Amniotic epithelial cell (primary cell): ENCODE measurements around the gene EXD3.

Experiments used
- DNase-seq: peaks from one replicate; pipeline ENCODE4 v3.0.0-alpha.2; 2010; ENCODE audit warnings: low read depth

The EXD3 gene

GRCh38 chr9:137317718-137318511 is 105.0 kb downstream of the EXD3 start:
- DNase-seq = no peak

- no peak for DNase-seq
Measured at GRCh38 chr9:137317021-137317717, 105.8 kb downstream of the EXD3 start.

GRCh38 chr9:137316012-137316981 is 106.7 kb downstream of the EXD3 start:
- DNase-seq = peak; percentile 46

- DNase-seq = no peak
Measured at GRCh38 chr9:137315581-137316011, 107.4 kb downstream of the EXD3 start.

GRCh38 chr9:137314561-137315560 is 108.1 kb downstream of the EXD3 start:
- no peak for DNase-seq

- no peak for DNase-seq
Measured at GRCh38 chr9:137313956-137314560, 108.9 kb downstream of the EXD3 start.

- DNase-seq = no peak
Measured at GRCh38 chr9:137313326-137313936, 109.5 kb downstream of the EXD3 start.

GRCh38 chr9:137312852-137313325 is 110.1 kb downstream of the EXD3 start:
- no peak for DNase-seq

GRCh38 chr9:137311986-137312851 is 110.7 kb downstream of the EXD3 start:
- no peak for DNase-seq

- peak; percentile 33 for DNase-seq
Measured at GRCh38 chr9:137311171-137311985, 111.6 kb downstream of the EXD3 start.

- no peak for DNase-seq
Measured at GRCh38 chr9:137310189-137311052, 112.5 kb downstream of the EXD3 start.

GRCh38 chr9:137309368-137310188 is 113.4 kb downstream of the EXD3 start:
- DNase-seq = no peak

- no peak for DNase-seq
Measured at GRCh38 chr9:137308057-137308619, 114.8 kb downstream of the EXD3 start.

GRCh38 chr9:137307255-137308056 is 115.5 kb downstream of the EXD3 start:
- DNase-seq = peak; percentile 40

GRCh38 chr9:137306850-137307254 is 116.1 kb downstream of the EXD3 start:
- DNase-seq = no peak
